Chondrocyte (in vitro differentiated cells): ENCODE measurements around the gene C9orf153. TPM values are rescaled to one million over a fixed set of nuclear protein-coding genes. Genes with fewer than 3 reads are reported as not detected.

Experiments used
- DNase-seq: peaks from one replicate; pipeline ENCODE4 v3.0.0; 2021; ENCODE audit warnings: mixed read lengths, low spot score
- H3K27ac Mint-ChIP-seq: one replicate; pipeline ENCODE4 v1.8.0; 2021; ENCODE audit warnings: mild to moderate bottlenecking, moderate library complexity, mixed read lengths; ENCODE audit not compliant: unreplicated experiment
- H3K27me3 Mint-ChIP-seq: 2 replicates; pipeline ENCODE4 v1.8.0; 2021; ENCODE audit warnings: low read depth, mixed read lengths
- H3K36me3 Mint-ChIP-seq: 2 replicates; pipeline ENCODE4 v1.8.0; 2021; ENCODE audit warnings: low read depth, mixed read lengths
- H3K4me1 Mint-ChIP-seq: 2 replicates; pipeline ENCODE4 v1.8.0; 2021; ENCODE audit warnings: low read depth, mild to moderate bottlenecking, mixed read lengths
- H3K4me3 Mint-ChIP-seq: one replicate; pipeline ENCODE4 v1.8.0; 2021; ENCODE audit warnings: mild to moderate bottlenecking, moderate library complexity, mixed read lengths; ENCODE audit not compliant: unreplicated experiment
- H3K9me3 Mint-ChIP-seq: 2 replicates; pipeline ENCODE4 v1.8.0; 2021; ENCODE audit warnings: low read depth, mixed read lengths
- CTCF ChIP-seq: fragments of 200-600 bp; sonication (generic); IDR thresholded peaks from 2 replicates; pipeline ENCODE4 v1.5.0; 2021; ENCODE audit warnings: antibody characterized with exemption, mild to moderate bottlenecking, moderate library complexity
- total RNA-seq: library from RNA; stranded (reverse); gene quantifications from 3 replicates; pipeline ENCODE4 v1.2.1, GENCODE V29; 2021

C9orf153 gene
- total RNA-seq, 1 donor from 2014 or later = not detected

- H3K27ac Mint-ChIP-seq = no peak overlapping the region
- H3K4me3 Mint-ChIP-seq = no peak overlapping the region
- peaks cover 3% of the 10 kb centered on the region for H3K9me3 Mint-ChIP-seq
- TF ChIP-seq CTCF = no peak
- H3K36me3 Mint-ChIP-seq = no peaks in the 10 kb centered on the region
- no peak for DNase-seq
- H3K27me3 Mint-ChIP-seq = no peaks in the 10 kb centered on the region
- no peaks in the 10 kb centered on the region for H3K4me1 Mint-ChIP-seq
These were observed 42.2 kb downstream of the C9orf153 start for GRCh38 chr9:86217076-86217755.

DNA sequence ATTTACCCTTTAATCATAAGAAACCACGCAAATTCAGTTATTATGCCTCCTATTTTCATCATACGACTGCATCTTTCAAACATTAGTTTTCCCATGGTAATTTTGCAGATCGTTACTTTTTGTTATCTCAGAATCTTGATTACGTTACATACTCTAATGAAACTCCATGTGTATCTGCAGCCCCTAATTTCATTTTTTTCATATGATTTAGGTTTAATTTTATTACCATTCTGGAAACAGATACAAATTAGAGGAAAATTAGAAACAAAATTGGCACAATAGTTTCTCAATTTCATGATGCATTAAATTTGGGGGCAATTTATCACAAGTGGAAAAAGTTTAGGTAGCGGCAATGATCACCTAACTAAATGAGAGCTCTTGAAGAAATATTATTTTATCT, 52.3 kb downstream of the C9orf153 start:
- H3K27me3 Mint-ChIP-seq = no peaks in the 10 kb centered on the region
- H3K4me3 Mint-ChIP-seq = no peak overlapping the region
- H3K9me3 Mint-ChIP-seq = no peaks in the 10 kb centered on the region
- TF ChIP-seq CTCF = no peak
- H3K27ac Mint-ChIP-seq = no peak overlapping the region
- H3K4me1 Mint-ChIP-seq = no peaks in the 10 kb centered on the region
- DNase-seq = no peak
- no peaks in the 10 kb centered on the region for H3K36me3 Mint-ChIP-seq

- Mint-ChIP-seq H3K36me3 (no peaks in the 10 kb centered on the region), H3K27ac (no peak overlapping the region), H3K4me3 (no peak overlapping the region), H3K9me3 (no peaks in the 10 kb centered on the region), H3K4me1 (no peaks in the 10 kb centered on the region), H3K27me3 (peaks cover 4% of the 10 kb centered on the region)
- DNase-seq = no peak
- peak; percentile 90 for TF ChIP-seq CTCF
These were observed 57.0 kb downstream of the C9orf153 start for GRCh38 chr9:86202338-86202882.

DNA sequence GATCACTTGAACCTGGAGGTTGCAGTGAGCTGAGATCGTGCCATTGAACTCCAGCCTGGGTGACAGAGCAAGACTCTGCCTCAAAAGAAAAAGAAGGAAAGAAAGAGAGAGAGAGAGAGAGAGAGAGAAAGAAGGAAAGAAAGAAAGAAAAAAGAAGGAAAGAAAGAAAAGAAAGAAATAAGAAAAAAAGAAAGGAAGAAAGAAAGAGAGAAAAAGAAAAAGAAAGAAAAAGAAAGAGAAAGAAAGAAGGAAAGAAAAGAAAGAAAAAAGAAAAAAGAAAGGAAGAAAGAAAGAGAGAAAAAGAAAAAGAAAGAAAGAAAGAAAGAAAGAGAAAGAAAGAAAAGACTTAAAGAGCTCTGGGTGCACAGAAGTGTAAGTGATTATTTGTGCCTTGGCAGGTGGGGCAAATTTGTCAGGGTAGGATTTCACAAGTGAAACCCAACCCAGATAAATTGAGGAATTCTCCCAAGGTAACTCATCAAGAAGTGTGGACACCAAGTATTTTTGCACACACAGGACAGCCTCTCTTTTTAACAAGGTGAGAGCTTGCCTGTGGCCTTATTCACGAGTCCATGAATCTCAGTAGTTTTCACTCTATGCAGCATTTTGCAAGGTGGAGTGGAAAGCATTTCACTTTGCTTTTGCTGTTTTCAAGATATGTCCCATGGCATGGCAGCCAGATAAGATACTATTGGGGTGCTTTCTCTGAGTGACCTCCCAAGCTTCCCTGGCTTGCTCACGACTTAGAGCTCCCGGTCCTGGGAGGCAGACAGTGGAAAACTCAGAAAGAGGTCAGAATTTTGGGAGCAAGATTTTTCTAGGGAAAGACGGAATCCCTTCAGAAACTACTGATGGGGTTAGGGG, 57.8 kb downstream of the C9orf153 start:
- peaks cover 4% of the 10 kb centered on the region for H3K27me3 Mint-ChIP-seq
- no peaks in the 10 kb centered on the region for H3K9me3 Mint-ChIP-seq
- no peaks in the 10 kb centered on the region for H3K4me1 Mint-ChIP-seq
- no peak for TF ChIP-seq CTCF
- H3K4me3 Mint-ChIP-seq = no peak overlapping the region
- no peak for DNase-seq
- no peaks in the 10 kb centered on the region for H3K36me3 Mint-ChIP-seq
- no peak overlapping the region for H3K27ac Mint-ChIP-seq

- Mint-ChIP-seq H3K27ac (no peak overlapping the region), H3K36me3 (no peaks in the 10 kb centered on the region), H3K4me1 (no peaks in the 10 kb centered on the region), H3K9me3 (no peaks in the 10 kb centered on the region), H3K4me3 (no peak overlapping the region), H3K27me3 (peaks cover 4% of the 10 kb centered on the region)
- no peak for TF ChIP-seq CTCF
- DNase-seq = no peak
These were observed 58.8 kb downstream of the C9orf153 start for GRCh38 chr9:86200599-86201162.
